ENCODE measurements around the gene BTBD19. TPM values are rescaled to one million over a fixed set of nuclear protein-coding genes. Genes with fewer than 3 reads are reported as not detected.

Gene BTBD19
- total and polyA plus RNA-seq, 2 of the 8 experiments (the other 6 are each of a cell fraction or from before 2014, with no cell fraction given), result 1.1 TPM

GRCh38 chr1:44805311-44806024 lies 2.9 kb upstream of the BTBD19 start:
- no peak overlapping the region for H3K4ac ChIP-seq (replicated peaks; ENCODE audit: insufficient read length, low read depth, low read length)
- peaks cover 0 to 16% (median 10%) of the 10 kb centered on the region in 4 experiments; a peak in 5 of 8 replicates for H3K36me3 ChIP-seq (ENCODE audit: control insufficient read depth in 2 of 4, insufficient read depth in 4 of 4, low read length in 3 of 4)
- no peaks in the 10 kb centered on the region for H3K79me2 ChIP-seq (ENCODE audit: control insufficient read depth in 1 of 2, insufficient read depth in 2 of 2, low read length in 2 of 2)
- no peak overlapping the region for H2AFZ ChIP-seq (ENCODE audit: low read length)
- no peak overlapping the region for H3K4me2 ChIP-seq (ENCODE audit: insufficient read depth in 1 of 2, low read depth in 2 of 2, low read length in 2 of 2)
- CTCF ChIA-PET (ENCODE audit: partially characterized antibody), result interaction anchor here (0.5 to 5.4 kb wide), 12 partner anchors 9 to 181 kb away, joined by 3 to 37 read pairs (median 8); partner anchors contain the start of genes BEST4, EIF2B3 and RNU5D-1
- peaks cover 0 to 9% of the 10 kb centered on the region in 2 experiments for H4K20me1 ChIP-seq (replicated peaks in 1 of 2; ENCODE audit: control insufficient read depth in 1 of 2, insufficient read depth in 2 of 2, low read length in 2 of 2)
- peak overlapping the region; percentile 44; the same call in 1 of the 2 replicates for H2BK5ac ChIP-seq (ENCODE audit: low read depth, low read length)
- H4K91ac ChIP-seq (replicated peaks; ENCODE audit: insufficient read length, low read length), result no peak overlapping the region
- H2BK12ac ChIP-seq (ENCODE audit: low read depth, low read length), result no peak overlapping the region
- WGBS, 2 experiments (ENCODE audit: extremely low coverage in 1 of 2, insufficient coverage in 1 of 2, insufficient read length in 1 of 2, insufficient replicate concordance in 2 of 2, low coverage in 1 of 2, low lambda C conversion rate in 2 of 2, missing lambda C conversion rate in 1 of 2), result 94% methylated on average over 20 of the region's 20 CpGs; no CpG with 5 or more reads in 1 of the 2 experiments
- no peak overlapping the region for H3K14ac ChIP-seq (ENCODE audit: insufficient read length)
- H3K27me3 ChIP-seq (replicated peaks in 1 of 4; ENCODE audit: control insufficient read depth in 3 of 4, extremely low read depth in 1 of 4, insufficient read depth in 3 of 4, low read length in 3 of 4), result peaks cover 0 to 5% (median 0%) of the 10 kb centered on the region in 4 experiments; a peak in 2 of 7 replicates
- DNase-seq (ENCODE audit: low read depth in 1 of 2, low spot score in 2 of 2) (no peak), FAIRE-seq (no peak)
- no peaks in the 10 kb centered on the region for H3K79me1 ChIP-seq (ENCODE audit: low read depth, low read length)
- H3K9ac ChIP-seq (replicated peaks in 1 of 4; ENCODE audit: extremely low read depth in 1 of 4, low read depth in 3 of 4, low read length in 3 of 4), result no peak overlapping the region
- H4K8ac ChIP-seq (ENCODE audit: extremely low read depth, insufficient read depth, low read length), result no peak overlapping the region; the same call in 1 of the 2 replicates
- no peak overlapping the region for H2BK15ac ChIP-seq (ENCODE audit: low read length)
- no peak overlapping the region for H2BK120ac ChIP-seq (replicated peaks; ENCODE audit: low read depth, low read length)
- H3K18ac ChIP-seq (ENCODE audit: extremely low read depth, low read length), result no peak overlapping the region
- no peaks in the 10 kb centered on the region for H3K9me3 ChIP-seq (ENCODE audit: insufficient read depth in 2 of 2, low read depth in 1 of 2, low read length in 1 of 2)
- no peak overlapping the region for H3K4me3 ChIP-seq (ENCODE audit: extremely low read depth in 1 of 4, insufficient read depth in 2 of 4, low read depth in 3 of 4, low read length in 4 of 4)
- H4K5ac ChIP-seq (ENCODE audit: insufficient read length, low read depth, low read length), result no peak overlapping the region
- 0 out of 2 replicates have a peak overlapping the region, but pooled peaks have one; percentile 19 for H2AK5ac ChIP-seq (ENCODE audit: low read depth, low read length)
- H3K27ac ChIP-seq (ENCODE audit: low read depth, low read length), result no peak overlapping the region
- H2BK20ac ChIP-seq (ENCODE audit: low read length), result no peak overlapping the region
- POLR2A ChIA-PET (ENCODE audit: partially characterized antibody), result interaction anchor here (1.2 to 19.2 kb wide), 10 partner anchors 9 to 84 kb away, joined by 5 to 547 read pairs (median 17); partner anchors contain the start of genes BEST4, RNU5D-1 and RPS8
- H3K4me1 ChIP-seq (replicated peaks in 1 of 4; ENCODE audit: control insufficient read depth in 3 of 4, insufficient read depth in 4 of 4, low read length in 3 of 4), result peaks cover 10 to 41% (median 29%) of the 10 kb centered on the region in 4 experiments
- peaks cover 4% of the 10 kb centered on the region; the same call in 1 of the 2 replicates for H3K23me2 ChIP-seq (ENCODE audit: low read depth, low read length)
- no peak overlapping the region for H3K23ac ChIP-seq (ENCODE audit: insufficient read length)
- no peak overlapping the region for H3K56ac ChIP-seq (replicated peaks; ENCODE audit: insufficient read length, low read depth, low read length)
- TF ChIP-seq SIN3A (conservative IDR thresholded peaks at IDR 0.05 in 1 of 2, IDR thresholded peaks at IDR 0.05 in 1 of 2; ENCODE audit: low read depth in 1 of 2, low read length in 2 of 2) (no peak), POLR2A (IDR thresholded peaks at IDR 0.05; ENCODE audit: control extremely low read depth in 1 of 2, low read depth in 2 of 2, low read length in 2 of 2) (peak in 1 of 2 experiments; percentile 37; a peak in 1 of 3 replicates), SP2 (IDR thresholded peaks at IDR 0.05; ENCODE audit: low read length) (no peak), PHF8 (conservative IDR thresholded peaks at IDR 0.05; ENCODE audit: low read depth, low read length) (no peak), CEBPB (IDR thresholded peaks at IDR 0.05; ENCODE audit: low read depth, low read length) (no peak), CTCF (IDR thresholded peaks at IDR 0.05; ENCODE audit: control extremely low read depth in 1 of 3, insufficient read depth in 1 of 3, low read depth in 1 of 3, low read length in 3 of 3) (peak in 2 of 3 experiments; percentile 7 to 11; a peak in 1 of 4 replicates), TAF7 (optimal IDR thresholded peaks at IDR 0.05; ENCODE audit: borderline replicate concordance, low read depth, low read length) (no peak), POU5F1 (IDR thresholded peaks at IDR 0.05; ENCODE audit: low read depth, low read length) (no peak), GTF2F1 (IDR thresholded peaks at IDR 0.05; ENCODE audit: borderline replicate concordance, low read depth, low read length) (no peak)

Measured in H1 (cell line).